SU-DHL-6 (cell line): ENCODE measurements around the gene HRH2.

Experiments used
- H2AFZ ChIP-seq: fragments of 200-600 bp; sonication (generic); 2 replicates; pipeline ENCODE4 v1.6.1; 2014; ENCODE audit warnings: low read depth, mild to moderate bottlenecking, moderate library complexity, mixed read lengths, antibody characterized with exemption, low read length; ENCODE audit not compliant: severe bottlenecking
- H3F3A ChIP-seq: fragments of 200-600 bp; shearing (Covaris generic); 2 replicates; pipeline ENCODE4 v1.6.0; 2016; ENCODE audit warnings: antibody characterized with exemption, mild to moderate bottlenecking; ENCODE audit not compliant: insufficient read depth
- H3K27ac ChIP-seq: fragments of 200-600 bp; sonication (generic); 2 replicates; pipeline ENCODE4 v1.5.1; 2016; ENCODE audit warnings: low read depth, mild to moderate bottlenecking, low read length, moderate library complexity, mixed read lengths
- H3K27me3 ChIP-seq: fragments of 200-600 bp; sonication (generic), shearing (Covaris generic); 2 replicates; pipeline ENCODE4 v1.6.0; 2014; ENCODE audit warnings: mild to moderate bottlenecking, low read length
- H3K36me3 ChIP-seq: fragments of 200-600 bp; sonication (generic); 2 replicates; pipeline ENCODE4 v1.6.1; 2014; ENCODE audit warnings: mild to moderate bottlenecking, low read length, mixed read lengths
- H3K4me2 ChIP-seq: fragments of 300-600, 200-600 bp; shearing (Covaris generic), sonication (generic); 2 replicates; pipeline ENCODE4 v1.6.0; 2014; ENCODE audit warnings: low read length, low read depth, mild to moderate bottlenecking; ENCODE audit not compliant: poor library complexity, severe bottlenecking
- H3K4me3 ChIP-seq: fragments of 200-600 bp; sonication (generic); 2 replicates; pipeline ENCODE4 v1.5.1; 2014; ENCODE audit warnings: antibody characterized with exemption, low read length, mild to moderate bottlenecking, mixed read lengths; ENCODE audit not compliant: insufficient read depth, poor library complexity, severe bottlenecking
- H3K79me2 ChIP-seq: fragments of 200-600 bp; sonication (generic); 2 replicates; pipeline ENCODE4 v1.6.1; 2014; ENCODE audit warnings: mild to moderate bottlenecking, low read length, moderate library complexity; ENCODE audit not compliant: insufficient read depth
- H3K9ac ChIP-seq: fragments of 200-600 bp; sonication (generic); 2 replicates; pipeline ENCODE4 v1.7.0; 2014; ENCODE audit warnings: mild to moderate bottlenecking, low read length
- H3K9me2 ChIP-seq: fragments of 200-600 bp; sonication (generic); replicated peaks from 2 replicates; pipeline ENCODE4 v1.6.1; 2014; ENCODE audit warnings: low read length; ENCODE audit not compliant: insufficient read depth
- H3K9me3 ChIP-seq: fragments of 200-600 bp; sonication (generic); 2 replicates; pipeline ENCODE4 v1.6.1; 2014; ENCODE audit warnings: low read length, mixed read lengths; ENCODE audit not compliant: insufficient read depth
- H4K20me1 ChIP-seq: fragments of 200-600 bp; sonication (generic); 2 replicates; pipeline ENCODE4 v1.6.1; 2014; ENCODE audit warnings: low read depth, mild to moderate bottlenecking, antibody characterized with exemption, low read length, moderate library complexity, mixed read lengths
- EZH2phosphoT487 ChIP-seq: fragments of 200-600 bp; sonication (generic), shearing (Covaris generic); conservative IDR thresholded peaks from 2 replicates; pipeline ENCODE4 v1.6.1; 2018; ENCODE audit warnings: mild to moderate bottlenecking, antibody characterized with exemption, low read length, moderate library complexity, mixed read lengths
- TF ChIP-seq, protein P1 (sequence below): fragments of 200-600 bp; sonication (generic); IDR thresholded peaks from one replicate; pipeline ENCODE4 v1.5.1; 2017; ENCODE audit warnings: antibody characterized with exemption, mild to moderate bottlenecking, low read length, moderate library complexity; ENCODE audit not compliant: insufficient read depth, poor library complexity, severe bottlenecking

HRH2 gene

DNA sequence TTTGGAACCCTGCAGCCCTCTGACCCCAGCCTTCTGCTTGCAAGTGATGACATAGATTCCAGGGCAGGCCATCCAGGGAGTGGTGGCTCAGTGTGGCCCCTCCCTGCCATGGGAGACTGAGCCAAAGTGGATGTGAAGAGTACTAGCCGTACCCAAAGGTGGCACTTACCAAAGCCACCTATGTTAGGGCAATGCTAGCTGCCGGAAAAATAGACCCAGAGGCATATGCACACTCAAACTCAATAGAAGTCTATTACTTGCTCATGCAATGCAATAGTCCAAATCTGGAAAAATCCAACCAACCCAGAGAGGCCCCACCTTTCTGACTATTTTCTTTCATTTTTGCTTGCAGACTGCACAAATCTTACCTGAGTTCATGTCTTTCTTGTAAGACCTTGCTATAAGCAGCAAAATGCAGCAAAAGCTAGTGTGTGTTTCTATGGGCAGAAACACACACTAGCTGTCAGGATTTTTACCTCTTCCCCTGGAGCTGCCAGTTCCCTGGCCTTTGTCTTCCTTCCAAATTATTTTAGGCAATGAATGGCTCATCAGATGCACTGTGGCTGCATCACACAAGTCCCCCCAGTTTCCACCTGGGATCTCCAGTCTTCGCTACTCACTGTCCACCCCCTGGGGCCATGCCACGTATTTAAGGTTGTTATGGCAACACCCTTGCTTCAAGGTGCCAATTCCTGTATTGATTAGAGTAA is 74.0 kb downstream of the HRH2 start:
- H3K36me3 ChIP-seq: no peaks in the 10 kb centered on the region
- H3K9me3 ChIP-seq: no peaks in the 10 kb centered on the region
- no peaks in the 10 kb centered on the region for H4K20me1 ChIP-seq
- no peak overlapping the region for H3K4me3 ChIP-seq
- no peak for TF ChIP-seq EZH2phosphoT487
- TF ChIP-seq, protein P1, sequence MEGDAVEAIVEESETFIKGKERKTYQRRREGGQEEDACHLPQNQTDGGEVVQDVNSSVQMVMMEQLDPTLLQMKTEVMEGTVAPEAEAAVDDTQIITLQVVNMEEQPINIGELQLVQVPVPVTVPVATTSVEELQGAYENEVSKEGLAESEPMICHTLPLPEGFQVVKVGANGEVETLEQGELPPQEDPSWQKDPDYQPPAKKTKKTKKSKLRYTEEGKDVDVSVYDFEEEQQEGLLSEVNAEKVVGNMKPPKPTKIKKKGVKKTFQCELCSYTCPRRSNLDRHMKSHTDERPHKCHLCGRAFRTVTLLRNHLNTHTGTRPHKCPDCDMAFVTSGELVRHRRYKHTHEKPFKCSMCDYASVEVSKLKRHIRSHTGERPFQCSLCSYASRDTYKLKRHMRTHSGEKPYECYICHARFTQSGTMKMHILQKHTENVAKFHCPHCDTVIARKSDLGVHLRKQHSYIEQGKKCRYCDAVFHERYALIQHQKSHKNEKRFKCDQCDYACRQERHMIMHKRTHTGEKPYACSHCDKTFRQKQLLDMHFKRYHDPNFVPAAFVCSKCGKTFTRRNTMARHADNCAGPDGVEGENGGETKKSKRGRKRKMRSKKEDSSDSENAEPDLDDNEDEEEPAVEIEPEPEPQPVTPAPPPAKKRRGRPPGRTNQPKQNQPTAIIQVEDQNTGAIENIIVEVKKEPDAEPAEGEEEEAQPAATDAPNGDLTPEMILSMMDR: no peak
- H3K9me2 ChIP-seq: no peaks in the 10 kb centered on the region
- no peak overlapping the region for H3K9ac ChIP-seq
- H3K27me3 ChIP-seq: no peaks in the 10 kb centered on the region
- no peaks in the 10 kb centered on the region for H3F3A ChIP-seq
- H3K4me2 ChIP-seq: no peak overlapping the region
- no peak overlapping the region for H3K27ac ChIP-seq
- no peaks in the 10 kb centered on the region for H3K79me2 ChIP-seq
- H2AFZ ChIP-seq: no peak overlapping the region

DNA sequence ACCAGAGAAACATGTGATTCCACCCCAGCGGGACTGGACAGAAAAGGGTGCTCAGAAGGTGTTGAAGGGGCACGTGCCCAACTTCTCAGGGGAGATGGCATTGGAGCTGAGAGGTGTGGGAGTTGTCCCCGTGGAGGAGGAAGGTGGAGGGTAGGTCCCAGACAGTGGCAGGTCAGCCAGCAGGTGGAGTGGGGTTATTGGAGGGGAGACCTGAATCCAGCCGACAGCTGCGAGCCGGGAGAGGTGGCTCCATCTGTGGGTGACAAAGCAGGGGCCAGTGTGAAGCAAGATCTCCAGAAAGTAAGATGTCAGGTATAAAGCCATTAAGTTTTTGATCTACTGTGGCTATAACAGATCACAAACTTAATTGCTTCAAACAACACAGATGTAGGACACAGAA is 75.1 kb downstream of the HRH2 start:
- Histone ChIP-seq H3K27ac (no peak overlapping the region), H3K79me2 (no peaks in the 10 kb centered on the region), H4K20me1 (no peaks in the 10 kb centered on the region), H3K9me3 (no peaks in the 10 kb centered on the region), H3K9me2 (no peaks in the 10 kb centered on the region), H3K36me3 (no peaks in the 10 kb centered on the region), H3F3A (no peaks in the 10 kb centered on the region), H3K4me3 (no peak overlapping the region), H3K9ac (no peak overlapping the region), H3K27me3 (no peaks in the 10 kb centered on the region), H2AFZ (no peak overlapping the region), H3K4me2 (no peak overlapping the region)
- TF ChIP-seq EZH2phosphoT487: no peak
- TF ChIP-seq, protein P1: no peak

DNA sequence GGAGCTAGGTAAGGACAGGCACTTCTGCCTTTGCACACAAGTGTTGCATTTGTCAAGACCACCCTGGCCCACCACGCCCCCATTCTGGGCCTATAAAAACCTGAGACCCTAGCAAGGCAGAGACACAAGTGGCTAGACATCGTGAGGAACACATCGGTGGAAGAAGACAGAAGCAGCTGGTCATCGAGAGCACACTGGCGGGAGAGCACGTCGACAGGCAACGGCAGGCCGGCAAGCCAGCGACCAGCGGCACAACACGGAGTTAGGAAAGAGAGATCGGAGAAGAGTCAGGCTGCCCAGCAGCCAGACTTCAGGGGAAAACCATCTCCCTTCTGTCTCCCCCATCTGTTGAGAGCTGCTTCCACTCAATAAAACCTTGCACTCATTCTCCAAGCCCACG is 76.1 kb downstream of the HRH2 start:
- no peaks in the 10 kb centered on the region for H4K20me1 ChIP-seq
- H3K9me2 ChIP-seq: no peaks in the 10 kb centered on the region
- TF ChIP-seq, protein P1: no peak
- no peak for TF ChIP-seq EZH2phosphoT487
- no peak overlapping the region for H3K27ac ChIP-seq
- H3F3A ChIP-seq: no peaks in the 10 kb centered on the region
- H3K36me3 ChIP-seq: no peaks in the 10 kb centered on the region
- no peak overlapping the region for H3K4me3 ChIP-seq
- no peak overlapping the region for H3K4me2 ChIP-seq
- no peaks in the 10 kb centered on the region for H3K27me3 ChIP-seq
- H3K79me2 ChIP-seq: no peaks in the 10 kb centered on the region
- no peak overlapping the region for H3K9ac ChIP-seq
- H3K9me3 ChIP-seq: no peaks in the 10 kb centered on the region
- H2AFZ ChIP-seq: no peak overlapping the region
